ENCODE measurements around the gene CTU1. TPM values are rescaled to one million over a fixed set of nuclear protein-coding genes. Genes with fewer than 3 reads are reported as not detected.

The CTU1 gene
- total and polyA plus RNA-seq, 2 donors (not counting 1 experiment from before 2014, with no cell fraction given), result 8.1 to 8.4 TPM

- Histone ChIP-seq H3K4me2 (replicated peaks; ENCODE audit: low read depth, low read length, poor library complexity, severe bottlenecking) (no peak overlapping the region), H4K20me1 (ENCODE audit: control insufficient read depth, insufficient read depth, low read length, poor library complexity, severe bottlenecking) (no peaks in the 10 kb centered on the region), H3K4me1 (ENCODE audit: control insufficient read depth in 2 of 2, insufficient read depth in 2 of 2, low read length in 2 of 2) (peaks cover 4 to 23% of the 10 kb centered on the region in 2 donors), H3K9me3 (ENCODE audit: control extremely low read depth in 1 of 3, control insufficient read depth in 2 of 3, insufficient read depth in 1 of 3, low read length in 2 of 3) (peaks cover 0 to 7% (median 0%) of the 10 kb centered on the region in 3 donors), H3K27me3 (replicated peaks in 1 of 4; ENCODE audit: control extremely low read depth in 1 of 4, control insufficient read depth in 3 of 4, insufficient read depth in 4 of 4, low read length in 3 of 4) (peaks cover 0 to 31% (median 6%) of the 10 kb centered on the region in 4 experiments), H3K27ac (ENCODE audit: low read length in 2 of 2) (no peak overlapping the region), H3K4me3 (ENCODE audit: control extremely low read depth in 1 of 5, extremely low read depth in 1 of 5, insufficient read depth in 1 of 5, low read depth in 2 of 5, low read length in 4 of 5) (no peak overlapping the region), H3K36me3 (replicated peaks in 1 of 2; ENCODE audit: control extremely low read depth in 1 of 2, control insufficient read depth in 1 of 2, extremely low read depth in 1 of 2, insufficient read depth in 2 of 2, low read length in 1 of 2) (no peaks in the 10 kb centered on the region), H3K79me2 (ENCODE audit: control insufficient read depth, insufficient read depth, low read length) (no peaks in the 10 kb centered on the region), H3K9ac (ENCODE audit: low read length) (no peak overlapping the region), H2AFZ (ENCODE audit: insufficient read depth, low read depth, low read length, poor library complexity, severe bottlenecking) (no peak overlapping the region)
- H3K4me1 Mint-ChIP-seq, result peaks cover 23% of the 10 kb centered on the region
- no peak for ATAC-seq (ENCODE audit: low read depth)
- TF ChIP-seq CTCF (IDR thresholded peaks at IDR 0.05) (no peak), EZH2 (IDR thresholded peaks at IDR 0.05; ENCODE audit: borderline replicate concordance, insufficient read depth, low read depth, low read length, poor library complexity, severe bottlenecking) (no peak)
- no peak overlapping the region for H3K27ac Mint-ChIP-seq
- 49% methylated on average over 3 of the region's 6 CpGs for WGBS (ENCODE audit: insufficient coverage)
- ChIA-PET POLR2A (no interaction called here), CTCF (no interaction called here)
- H3K27me3 Mint-ChIP-seq, result peaks cover 55% of the 10 kb centered on the region
- no peak for DNase-seq
- no peak overlapping the region for H3K4me3 Mint-ChIP-seq
- H3K9me3 Mint-ChIP-seq (ENCODE audit: insufficient read depth), result no peaks in the 10 kb centered on the region
- intact Hi-C loops (cut with micrococcal nuclease), result no loop called here
Measured at GRCh38 chr19:51138549-51138979, 30.4 kb upstream of the CTU1 start.

GRCh38 chr19:51137792-51138425, 29.7 kb upstream of the CTU1 start:
- DNase-seq (no peak), ATAC-seq (ENCODE audit: low read depth) (no peak)
- H3K36me3 ChIP-seq (replicated peaks in 1 of 2; ENCODE audit: control extremely low read depth in 1 of 2, control insufficient read depth in 1 of 2, extremely low read depth in 1 of 2, insufficient read depth in 2 of 2, low read length in 1 of 2), result no peaks in the 10 kb centered on the region
- H3K27me3 ChIP-seq (replicated peaks in 1 of 4; ENCODE audit: control extremely low read depth in 1 of 4, control insufficient read depth in 3 of 4, insufficient read depth in 4 of 4, low read length in 3 of 4), result peaks cover 0 to 31% (median 6%) of the 10 kb centered on the region in 4 experiments
- peaks cover 0 to 7% (median 0%) of the 10 kb centered on the region in 3 donors for H3K9me3 ChIP-seq (ENCODE audit: control extremely low read depth in 1 of 3, control insufficient read depth in 2 of 3, insufficient read depth in 1 of 3, low read length in 2 of 3)
- no peak overlapping the region for H3K27ac ChIP-seq (ENCODE audit: low read length in 2 of 2)
- Mint-ChIP-seq H3K9me3 (ENCODE audit: insufficient read depth) (no peaks in the 10 kb centered on the region), H3K27ac (no peak overlapping the region), H3K27me3 (peaks cover 57% of the 10 kb centered on the region), H3K4me3 (no peak overlapping the region), H3K4me1 (peaks cover 23% of the 10 kb centered on the region)
- no peaks in the 10 kb centered on the region for H4K20me1 ChIP-seq (ENCODE audit: control insufficient read depth, insufficient read depth, low read length, poor library complexity, severe bottlenecking)
- ChIA-PET CTCF (no interaction called here), POLR2A (no interaction called here)
- H3K4me2 ChIP-seq (replicated peaks; ENCODE audit: low read depth, low read length, poor library complexity, severe bottlenecking), result no peak overlapping the region
- no peak overlapping the region for H2AFZ ChIP-seq (ENCODE audit: insufficient read depth, low read depth, low read length, poor library complexity, severe bottlenecking)
- intact Hi-C loops (cut with micrococcal nuclease), result no loop called here
- no peaks in the 10 kb centered on the region for H3K79me2 ChIP-seq (ENCODE audit: control insufficient read depth, insufficient read depth, low read length)
- H3K4me1 ChIP-seq (ENCODE audit: control insufficient read depth in 2 of 2, insufficient read depth in 2 of 2, low read length in 2 of 2), result peaks cover 4 to 23% of the 10 kb centered on the region in 2 donors
- TF ChIP-seq CTCF (IDR thresholded peaks at IDR 0.05) (no peak), EZH2 (IDR thresholded peaks at IDR 0.05; ENCODE audit: borderline replicate concordance, insufficient read depth, low read depth, low read length, poor library complexity, severe bottlenecking) (no peak)
- no peak overlapping the region for H3K9ac ChIP-seq (ENCODE audit: low read length)
- WGBS (ENCODE audit: insufficient coverage), result 94% methylated on average over 4 of the region's 9 CpGs
- H3K4me3 ChIP-seq (ENCODE audit: control extremely low read depth in 1 of 5, extremely low read depth in 1 of 5, insufficient read depth in 1 of 5, low read depth in 2 of 5, low read length in 4 of 5), result no peak overlapping the region

Data from B cell (primary cell).